Activated T-cell treated with anti-CD3 and anti-CD28 coated beads for 48 hours (primary cell): ENCODE measurements around the gene FPGS.

Source experiments
- DNase-seq: peaks from one replicate; pipeline ENCODE4 v3.0.0-alpha.2; 2020; ENCODE audit warnings: low read depth

The FPGS gene

DNA sequence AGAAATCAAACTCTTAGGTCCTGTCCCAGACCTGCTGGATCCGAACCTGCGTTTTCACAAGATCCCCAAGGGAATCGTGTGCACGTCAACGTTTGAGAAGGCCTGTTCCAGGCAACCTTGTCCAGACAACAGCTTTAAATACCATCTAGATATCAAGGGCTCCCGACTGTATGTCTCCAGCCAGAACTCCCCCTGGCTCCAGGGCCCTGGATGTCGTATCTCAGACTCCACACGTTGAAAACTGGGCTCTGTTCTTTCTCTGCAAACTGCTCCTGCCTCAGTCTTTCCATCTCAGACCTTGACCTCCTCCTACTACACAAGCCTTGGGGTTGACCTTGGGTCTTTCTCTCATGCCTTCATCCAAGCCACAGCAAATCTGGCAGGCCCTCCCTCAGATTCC lies 57.6 kb downstream of the FPGS start:
- DNase-seq, result no peak

GRCh38 chr9:127860779-127861178 lies 58.1 kb downstream of the FPGS start:
- no peak for DNase-seq

DNA sequence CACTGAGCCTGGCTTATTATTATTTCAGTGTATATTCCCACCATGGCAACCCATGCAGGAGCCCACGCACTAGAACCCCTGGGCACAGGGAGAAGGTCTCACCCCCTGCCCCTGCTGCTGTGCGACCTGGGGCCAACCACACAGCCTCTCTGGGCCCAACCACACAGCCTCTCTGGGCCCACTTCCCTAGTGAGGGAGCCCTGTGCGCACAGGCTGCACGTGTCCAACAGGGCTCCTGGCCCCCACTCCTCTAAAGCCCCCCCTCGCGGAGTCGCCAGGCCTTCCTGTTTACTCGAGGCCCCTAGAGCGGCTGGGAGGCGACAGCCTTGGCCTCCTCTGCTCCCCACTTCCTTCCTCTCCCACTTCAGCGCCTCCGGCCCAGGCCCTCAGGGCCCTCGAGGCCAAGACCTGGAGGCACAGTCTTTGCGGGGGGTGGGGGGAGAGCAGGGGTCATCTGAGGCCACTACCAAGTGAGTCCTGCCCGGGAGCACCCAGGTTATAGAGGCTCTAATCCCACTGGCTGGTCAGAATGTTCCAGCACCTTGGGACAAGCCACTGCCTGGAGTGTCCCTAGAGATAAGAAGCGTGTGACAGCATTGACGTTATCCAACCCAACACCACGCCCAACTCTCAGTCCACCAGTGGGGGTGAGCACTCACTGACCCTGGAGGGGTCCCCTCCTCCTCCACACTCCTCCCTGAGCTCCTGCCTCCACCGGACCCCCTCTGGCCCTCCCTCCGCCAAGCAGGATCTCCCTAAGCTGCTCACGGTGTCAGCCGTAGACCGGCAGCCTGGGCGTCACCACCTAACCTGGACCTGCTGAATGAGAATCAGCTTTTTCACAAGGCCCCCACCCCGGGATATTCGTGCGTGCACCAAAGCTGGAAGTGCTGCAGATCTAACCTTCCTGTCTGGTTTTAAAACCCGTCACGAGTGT lies 59.7 kb downstream of the FPGS start:
- DNase-seq, result no peak

- DNase-seq, result no peak
These were observed 60.5 kb downstream of the FPGS start for GRCh38 chr9:127863191-127863621.
